DMS79 treated with DMSO at 0.1 percent for 48 hours (cell line): ENCODE results near the gene KAT7.
A peak's percentile ranks its signal among the peaks of the same experiment; 100 is the strongest.
"Not testable (repeated sequence)": the region's sequence is repeated elsewhere in the genome, so short reads cannot be mapped to it uniquely, and the experiment has no call there.

ENCODE experiments used
- DNase-seq: peaks from one replicate; lab custom pipeline; 2025; lab: John Stamatoyannopoulos, UW

The KAT7 gene

DNA sequence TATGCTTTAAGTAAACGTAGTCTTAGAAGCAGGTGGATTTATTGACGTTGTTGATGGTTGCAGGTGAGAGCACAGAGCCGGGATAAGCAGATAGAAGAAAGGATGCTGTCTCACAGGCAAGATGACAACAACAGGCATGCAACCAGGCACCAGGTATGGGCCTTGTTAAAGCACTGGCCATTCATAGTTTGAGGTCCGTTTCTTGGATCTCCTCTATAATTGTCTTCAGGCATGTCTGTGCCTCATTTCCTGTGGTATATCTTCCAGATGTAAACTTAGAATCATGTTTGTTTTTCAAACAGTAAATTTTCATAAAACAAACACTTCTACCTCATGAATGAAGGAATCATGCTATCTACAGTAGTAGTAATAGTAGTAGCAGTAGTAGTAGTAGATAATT is 20.6 kb downstream of the KAT7 start:
- DNase-seq: no peak

- DNase-seq: no peak
Measured at GRCh38 chr17:49814781-49815529, 26.5 kb downstream of the KAT7 start.

GRCh38 chr17:49815761-49816281 is 27.3 kb downstream of the KAT7 start:
- DNase-seq: no peak

GRCh38 chr17:49817993-49818392 is 29.5 kb downstream of the KAT7 start:
- no peak for DNase-seq

- no peak for DNase-seq
Measured at GRCh38 chr17:49819138-49819537, 30.7 kb downstream of the KAT7 start.

DNA sequence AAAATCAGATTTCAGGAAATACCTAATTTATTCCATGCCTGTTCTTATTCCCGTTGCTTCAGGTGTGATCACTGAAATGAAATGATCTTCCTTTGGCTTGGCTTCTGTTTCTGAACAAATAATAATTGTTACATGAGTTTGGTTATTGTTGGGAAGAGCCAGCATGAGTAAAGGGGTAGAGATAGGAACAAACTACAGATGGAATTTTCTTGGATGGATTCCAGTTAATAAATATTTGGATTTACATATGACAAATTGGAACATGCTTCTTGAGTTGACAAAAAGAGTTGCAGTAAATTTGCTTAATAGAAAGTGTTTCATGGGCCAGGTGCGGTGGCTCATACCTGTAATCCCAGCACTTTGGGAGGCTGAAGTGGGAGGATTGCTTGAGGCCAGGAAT is 31.2 kb downstream of the KAT7 start:
- no peak for DNase-seq

GRCh38 chr17:49820773-49821172 is 32.3 kb downstream of the KAT7 start:
- DNase-seq: no peak

DNA sequence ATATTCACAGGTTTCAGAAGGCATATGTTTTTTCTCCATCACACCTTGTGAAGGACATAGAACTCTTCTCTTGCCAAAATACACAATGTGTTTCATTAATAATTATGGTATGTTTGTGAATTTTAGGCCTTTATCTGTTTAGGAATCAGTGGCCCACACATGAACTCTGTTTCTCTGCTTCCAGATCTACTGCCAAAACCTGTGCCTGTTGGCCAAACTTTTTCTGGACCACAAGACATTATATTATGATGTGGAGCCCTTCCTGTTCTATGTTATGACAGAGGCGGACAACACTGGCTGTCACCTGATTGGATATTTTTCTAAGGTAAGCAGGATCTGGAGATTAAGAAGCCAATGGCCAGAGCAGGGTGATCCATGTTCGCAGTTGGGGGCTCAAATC is 33.0 kb downstream of the KAT7 start:
- no peak for DNase-seq

GRCh38 chr17:49821916-49822315 is 33.4 kb downstream of the KAT7 start:
- no peak for DNase-seq

- no peak for DNase-seq
Measured at GRCh38 chr17:49822829-49823228, 34.3 kb downstream of the KAT7 start.

GRCh38 chr17:49823614-49824013 is 35.1 kb downstream of the KAT7 start:
- DNase-seq: no peak

DNA sequence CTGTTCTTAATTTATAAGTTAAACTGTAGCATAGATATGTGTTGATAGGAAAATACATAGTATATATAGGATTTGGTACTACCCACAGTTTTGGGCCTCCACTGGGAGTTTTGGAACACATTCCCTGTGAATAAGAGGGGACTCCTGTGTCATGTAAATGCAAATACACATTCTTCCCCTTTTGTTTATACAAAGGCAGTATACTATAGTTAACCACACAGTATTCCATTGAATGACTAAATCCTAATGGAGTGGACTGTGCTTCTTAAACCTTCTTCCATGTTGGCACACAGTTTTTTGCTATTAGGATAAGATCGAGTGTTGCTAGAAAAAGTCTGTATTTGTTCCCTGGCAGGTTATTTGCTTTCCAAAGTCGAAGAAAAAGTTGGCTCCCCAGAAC is 37.2 kb downstream of the KAT7 start:
- DNase-seq: no peak

GRCh38 chr17:49828325-49828724 is 39.8 kb downstream of the KAT7 start:
- not testable (repeated sequence) for DNase-seq

GRCh38 chr17:49829026-49829425 is 40.5 kb downstream of the KAT7 start:
- no peak for DNase-seq

GRCh38 chr17:49830605-49831004 is 42.1 kb downstream of the KAT7 start:
- DNase-seq: no peak

GRCh38 chr17:49832840-49833599 is 44.5 kb downstream of the KAT7 start:
- no peak for DNase-seq

- DNase-seq: no peak
Measured at GRCh38 chr17:49834118-49834743, 45.8 kb downstream of the KAT7 start.

DNA sequence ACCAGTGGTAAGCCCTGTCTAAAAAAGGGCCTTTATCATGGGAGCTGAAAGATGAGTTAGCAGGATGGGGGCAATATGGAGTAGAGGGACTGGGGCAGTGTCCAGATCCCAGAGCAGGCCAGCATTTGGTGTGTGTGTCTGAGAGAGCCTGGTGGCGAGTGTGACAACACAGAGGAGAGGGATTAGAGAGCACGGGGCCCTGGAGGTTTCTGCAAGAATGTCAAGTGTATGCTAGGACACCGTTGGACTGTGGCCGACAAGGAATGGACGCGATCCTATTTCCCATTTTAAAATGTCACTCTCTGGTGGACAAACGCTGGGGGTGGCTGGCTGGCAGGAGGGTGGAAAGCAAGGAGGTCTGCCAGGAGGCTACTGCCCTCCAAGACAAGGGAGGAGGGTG is 47.0 kb downstream of the KAT7 start:
- DNase-seq: no peak

DNA sequence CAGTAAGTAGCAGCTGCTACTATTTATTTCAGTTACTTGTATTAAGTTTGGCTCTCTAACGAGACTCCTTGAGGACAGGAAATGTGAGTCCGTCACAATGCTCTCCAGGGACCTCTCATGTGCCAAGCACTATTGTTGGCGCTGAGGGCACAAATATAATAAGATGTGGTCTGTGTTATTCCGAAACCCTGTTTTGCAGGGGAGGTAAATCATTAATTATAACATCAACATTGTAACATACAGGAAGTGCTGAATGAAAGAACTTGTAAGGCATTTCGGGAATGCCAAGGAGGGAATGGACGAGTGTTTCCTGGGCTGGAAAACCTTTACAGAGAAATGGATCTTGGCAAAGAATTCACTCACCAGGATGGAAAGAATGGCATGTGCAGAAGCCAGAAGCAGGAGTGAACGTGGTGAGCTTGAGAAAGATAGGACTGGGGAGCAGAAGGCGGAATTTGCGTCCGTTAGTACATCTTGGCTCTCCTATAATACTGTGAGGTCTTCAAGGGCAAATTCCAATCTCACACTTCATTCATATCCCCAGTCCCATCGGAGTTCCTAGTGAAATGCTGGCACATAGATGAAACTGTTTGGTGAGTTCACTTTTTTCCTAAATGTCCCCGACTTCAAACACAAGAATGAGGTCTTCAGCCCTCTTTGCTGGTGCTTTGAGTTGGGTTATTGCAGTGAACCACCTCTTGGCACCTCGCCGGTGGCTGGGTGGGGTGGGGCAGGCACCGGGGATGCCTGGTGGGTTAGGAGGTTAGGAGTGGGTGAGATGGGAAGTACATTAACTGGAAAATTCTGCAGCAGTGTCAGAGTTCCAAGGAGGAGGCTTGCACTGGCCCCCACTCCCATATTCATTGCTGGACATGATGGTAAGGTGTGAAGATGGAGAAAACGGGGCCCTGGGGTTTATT is 47.9 kb downstream of the KAT7 start:
- peak; percentile 19 for DNase-seq

DNA sequence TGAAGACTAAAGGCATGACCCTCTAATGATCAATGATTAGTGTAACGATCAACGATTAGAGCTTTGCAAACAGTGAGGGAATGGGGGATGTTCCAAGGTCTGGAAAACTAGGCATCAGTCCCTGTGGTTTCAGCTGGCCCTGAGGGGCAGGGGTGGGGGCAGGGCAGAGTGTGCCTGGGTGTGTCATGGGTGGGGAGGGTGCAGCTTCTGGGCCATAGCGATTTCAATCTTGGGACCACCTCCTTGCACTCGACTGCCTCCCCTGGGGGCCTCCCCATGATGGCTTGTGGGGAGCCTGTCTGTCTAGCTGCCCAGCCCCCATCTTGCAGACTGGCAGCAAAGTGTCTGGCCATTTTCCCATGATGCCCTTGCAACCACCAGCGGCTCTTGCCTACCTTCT is 51.0 kb downstream of the KAT7 start:
- DNase-seq: no peak

GRCh38 chr17:49841548-49841947 is 53.1 kb downstream of the KAT7 start:
- no peak for DNase-seq

GRCh38 chr17:49842371-49842770 is 53.9 kb downstream of the KAT7 start:
- no peak for DNase-seq
